Activated CD4-positive, CD25-positive, alpha-beta regulatory T cell treated with anti-CD3 and anti-CD28 coated beads, Interleukin-2, amount 50 U/mL, for 24 hours (primary cell): Measurements from ENCODE around the gene MRPL43.
A peak's percentile ranks its signal among the peaks of the same experiment; 100 is the strongest.
"Not testable (repeated sequence)": the region's sequence is repeated elsewhere in the genome, so short reads cannot be mapped to it uniquely, and the experiment has no call there.

Source experiments
- ATAC-seq, 2 donors: fragments of 150-1000 bp; cut with Tn5 transposase; one replicate each; pipeline ENCODE4 v1.10.0; 2021; ENCODE audit warnings: mild to moderate bottlenecking in 1 of 2, moderate library complexity in 1 of 2

MRPL43 gene

DNA sequence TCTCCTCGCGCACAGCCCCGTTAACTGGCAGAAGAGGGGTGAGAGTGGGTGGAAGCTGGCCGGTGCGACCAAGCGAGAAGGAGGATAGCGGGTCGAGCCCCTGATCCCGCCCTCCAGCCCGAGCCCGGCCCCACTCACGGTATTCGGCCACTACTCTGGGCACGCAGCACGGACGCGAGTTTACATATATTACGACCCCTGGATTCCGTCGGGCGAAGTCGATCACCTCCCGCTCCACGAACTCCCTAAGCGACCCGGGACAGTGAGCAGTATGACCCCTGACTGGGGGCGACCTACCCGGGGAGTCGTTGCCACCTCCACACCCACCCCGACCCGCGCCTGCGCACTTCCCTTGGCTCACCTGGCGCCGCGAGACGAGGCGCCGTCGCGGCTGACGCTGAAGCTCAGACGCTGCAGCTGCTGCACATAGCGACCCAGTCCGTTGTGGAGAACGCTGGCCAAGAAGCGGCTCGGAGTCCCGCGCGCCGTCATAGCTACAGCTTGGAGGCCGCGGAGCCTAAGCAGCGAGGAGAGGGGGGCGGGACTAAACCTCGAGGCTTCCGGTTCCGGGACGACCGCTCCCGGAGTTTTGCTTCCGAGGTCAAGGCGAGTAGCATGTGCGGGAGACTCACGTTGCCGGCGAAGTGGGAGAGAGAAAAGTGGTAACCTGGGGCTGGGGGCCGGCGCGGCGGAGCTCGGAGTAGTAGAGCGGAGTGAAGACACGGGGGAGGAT lies at the start of gene MRPL43, which contains the start of gene TWNK:
Gene MRPL43, minus strand, starts transcription at position 546 of the 733 bp plus-strand sequence. Its CDS starts 54 bp downstream, at position 492.
Gene TWNK, plus strand, starts transcription at position 592 of the 733 bp plus-strand sequence. CDS start 668 bp downstream, outside the sequence.
- peak; percentile 94 to 97 for ATAC-seq

DNA sequence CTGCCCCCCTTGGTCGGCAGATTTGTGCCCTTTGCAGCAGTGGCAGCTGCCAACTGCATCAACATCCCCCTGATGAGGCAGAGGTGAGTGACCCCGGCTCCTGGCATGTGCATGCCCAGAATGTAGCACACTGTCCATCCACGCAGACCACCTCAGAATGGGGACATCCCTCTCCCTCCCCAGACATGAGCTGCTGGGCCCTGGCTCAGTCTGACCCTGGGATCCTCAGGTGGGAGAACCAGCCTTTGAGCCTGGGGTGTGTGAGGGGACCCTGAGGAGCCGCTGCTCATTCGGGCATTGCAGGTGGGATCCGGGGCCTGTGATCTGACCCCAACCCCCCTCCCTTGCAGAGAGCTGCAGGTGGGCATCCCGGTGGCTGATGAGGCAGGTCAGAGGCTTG lies 49.4 kb upstream of the MRPL43 start:
- ATAC-seq: no peak

DNA sequence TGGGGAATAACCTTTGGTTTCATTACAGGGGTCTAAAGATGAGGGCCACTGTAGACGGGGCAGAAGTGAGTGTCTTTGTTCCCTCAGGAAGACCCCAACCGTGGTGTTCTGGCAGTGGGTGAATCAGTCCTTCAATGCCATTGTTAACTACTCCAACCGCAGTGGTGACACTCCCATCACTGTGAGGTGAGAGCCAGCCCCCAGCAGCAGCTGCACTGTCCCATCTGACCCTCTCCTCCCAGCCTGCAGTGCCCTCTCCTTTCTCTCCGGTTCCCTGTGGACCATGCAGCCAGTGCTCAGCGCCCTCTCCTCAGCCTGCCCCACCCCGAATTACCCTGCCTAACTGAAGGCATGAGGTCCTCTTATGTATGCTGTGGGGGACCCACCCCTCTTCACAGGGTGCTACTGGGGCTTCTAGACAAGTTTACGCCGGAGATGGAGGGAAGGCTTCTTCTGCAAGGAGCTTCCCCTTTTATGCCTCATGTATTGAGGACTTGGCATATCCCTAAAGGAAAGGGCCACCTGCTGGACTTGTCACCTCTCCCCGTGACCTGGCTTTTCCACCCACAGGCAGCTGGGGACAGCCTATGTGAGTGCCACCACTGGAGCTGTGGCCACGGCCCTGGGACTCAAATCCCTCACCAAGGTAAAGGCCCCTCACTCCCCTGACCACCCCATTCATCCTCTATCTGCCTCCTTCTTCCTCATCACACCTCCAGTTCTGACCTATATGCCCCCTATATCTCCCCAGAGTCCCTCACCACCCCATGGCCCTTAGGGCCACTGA lies 48.8 kb upstream of the MRPL43 start:
- no peak for ATAC-seq

DNA sequence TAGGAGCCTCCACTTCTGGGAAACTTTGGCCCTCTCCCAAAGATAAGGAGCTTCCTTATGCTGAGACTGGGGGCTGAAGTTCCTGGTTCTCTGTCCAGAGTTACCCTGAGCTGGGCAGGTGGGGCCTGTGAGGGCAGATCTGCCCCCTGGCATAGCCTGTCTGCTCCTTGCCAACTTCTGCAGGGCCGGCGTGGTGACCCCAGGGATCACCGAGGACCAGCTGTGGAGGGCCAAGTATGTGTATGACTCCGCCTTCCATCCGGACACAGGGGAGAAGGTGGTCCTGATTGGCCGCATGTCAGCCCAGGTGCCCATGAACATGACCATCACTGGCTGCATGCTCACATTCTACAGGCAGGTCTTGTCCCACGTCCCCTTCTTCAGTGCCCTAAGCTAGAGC lies 48.0 kb upstream of the MRPL43 start:
- no peak for ATAC-seq

DNA sequence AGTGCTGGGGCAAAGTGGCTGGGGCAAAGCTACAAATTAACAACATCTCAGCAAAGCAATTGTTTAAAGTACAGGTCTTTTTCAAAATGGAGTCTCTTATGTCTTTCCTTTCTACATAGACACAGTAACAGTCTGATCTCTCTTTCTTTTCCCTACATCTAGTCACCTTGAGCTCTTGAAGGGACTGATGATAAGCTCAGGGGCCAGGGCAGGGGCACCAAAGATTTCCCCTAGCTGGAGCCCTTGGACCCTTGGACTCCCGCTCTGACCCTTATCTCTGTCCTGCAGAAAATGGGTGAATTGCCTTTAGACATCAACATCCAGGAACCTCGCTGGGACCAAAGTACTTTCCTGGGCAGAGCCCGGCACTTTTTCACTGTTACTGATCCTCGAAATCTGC lies 47.1 kb upstream of the MRPL43 start:
- ATAC-seq: not testable (repeated sequence)

DNA sequence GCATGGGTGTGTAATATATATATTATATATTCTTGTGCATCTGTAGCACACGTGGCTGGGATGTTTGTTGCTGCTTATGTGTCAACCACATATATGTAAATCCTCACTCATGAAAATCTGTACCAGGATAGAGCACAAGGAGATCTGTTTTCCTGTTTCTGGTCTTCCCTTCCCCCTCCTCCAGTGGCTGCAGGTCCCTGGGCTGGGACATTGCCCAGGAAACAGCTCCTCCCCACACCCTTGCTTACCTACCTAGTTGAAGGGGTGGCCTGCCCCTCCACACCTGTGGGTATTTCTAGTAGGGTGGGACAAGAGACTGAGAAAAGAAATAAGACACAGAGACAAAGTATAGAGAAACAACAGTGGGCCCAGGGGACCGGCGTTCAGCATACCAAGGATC lies 46.0 kb upstream of the MRPL43 start:
- ATAC-seq: no peak

DNA sequence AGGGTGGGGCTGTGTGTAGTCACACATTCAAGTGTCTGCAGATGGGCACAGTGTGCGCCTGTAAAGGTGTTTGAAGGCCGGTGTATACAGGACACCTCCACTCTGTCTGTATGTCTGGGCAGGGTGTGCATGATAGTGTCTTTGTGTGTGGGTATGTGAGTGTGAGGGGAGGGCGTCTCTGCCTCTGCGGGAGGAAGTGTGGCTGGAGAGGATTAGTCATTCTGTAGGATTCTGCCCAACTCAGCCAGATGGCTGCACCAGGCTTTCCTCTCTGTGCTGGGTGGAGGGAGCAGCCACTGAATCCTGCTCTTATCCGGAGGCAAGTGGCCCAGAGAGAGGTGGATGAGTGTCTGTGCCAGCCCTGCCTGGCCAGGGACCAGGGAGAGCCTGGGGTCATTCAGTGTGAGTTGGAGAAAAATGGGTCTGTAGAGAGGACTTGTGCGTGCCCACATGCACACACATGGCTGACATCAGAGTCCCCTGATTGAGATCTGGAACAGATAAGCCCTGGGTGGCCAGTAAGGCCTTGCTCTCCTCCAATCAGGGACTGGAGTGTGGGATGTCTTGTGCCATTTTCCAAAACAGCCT lies 45.4 kb upstream of the MRPL43 start:
- ATAC-seq: peak; percentile 44 to 49

DNA sequence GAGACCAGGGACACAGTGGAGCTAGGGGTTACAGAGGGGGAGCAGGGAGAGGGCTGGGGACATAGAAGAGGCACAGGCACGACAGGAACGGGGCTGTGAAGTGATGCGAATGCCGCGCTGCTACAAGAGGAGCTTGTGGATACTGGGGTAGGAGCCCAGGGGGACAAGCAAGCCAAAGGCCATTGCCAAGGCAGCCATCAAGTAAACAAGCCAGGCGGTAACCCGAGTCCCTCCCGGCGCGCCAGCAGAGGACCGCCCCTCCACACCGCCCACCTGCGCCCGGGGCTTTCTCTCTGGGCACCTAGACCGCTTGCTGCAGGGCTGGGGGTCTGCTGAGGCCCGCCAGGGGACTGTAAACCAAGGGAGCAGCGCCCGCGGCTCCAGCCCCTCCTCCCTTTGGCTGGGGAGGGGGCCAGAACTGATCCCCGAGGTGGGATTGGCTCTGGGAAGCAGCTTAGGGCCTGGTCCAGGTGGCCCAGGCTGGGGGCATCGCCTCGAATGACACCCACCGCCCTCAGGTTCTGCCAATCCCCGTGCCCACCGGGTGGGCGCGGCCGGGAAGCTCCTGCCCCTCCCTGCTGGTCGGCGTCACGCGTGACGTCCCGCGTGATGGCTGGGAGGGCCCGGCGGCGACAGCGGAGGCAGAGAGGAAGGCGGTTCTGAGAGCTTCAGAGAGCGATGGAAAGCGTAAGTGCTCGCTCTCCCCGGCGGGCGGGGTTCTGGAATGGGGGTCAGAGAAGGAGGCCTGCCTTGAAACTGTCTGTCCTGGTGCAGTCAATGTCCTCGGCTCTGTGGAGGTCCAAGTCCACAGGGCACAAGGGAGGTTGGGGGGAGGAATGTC lies 44.7 kb upstream of the MRPL43 start:
- ATAC-seq: peak; percentile 44 to 52

DNA sequence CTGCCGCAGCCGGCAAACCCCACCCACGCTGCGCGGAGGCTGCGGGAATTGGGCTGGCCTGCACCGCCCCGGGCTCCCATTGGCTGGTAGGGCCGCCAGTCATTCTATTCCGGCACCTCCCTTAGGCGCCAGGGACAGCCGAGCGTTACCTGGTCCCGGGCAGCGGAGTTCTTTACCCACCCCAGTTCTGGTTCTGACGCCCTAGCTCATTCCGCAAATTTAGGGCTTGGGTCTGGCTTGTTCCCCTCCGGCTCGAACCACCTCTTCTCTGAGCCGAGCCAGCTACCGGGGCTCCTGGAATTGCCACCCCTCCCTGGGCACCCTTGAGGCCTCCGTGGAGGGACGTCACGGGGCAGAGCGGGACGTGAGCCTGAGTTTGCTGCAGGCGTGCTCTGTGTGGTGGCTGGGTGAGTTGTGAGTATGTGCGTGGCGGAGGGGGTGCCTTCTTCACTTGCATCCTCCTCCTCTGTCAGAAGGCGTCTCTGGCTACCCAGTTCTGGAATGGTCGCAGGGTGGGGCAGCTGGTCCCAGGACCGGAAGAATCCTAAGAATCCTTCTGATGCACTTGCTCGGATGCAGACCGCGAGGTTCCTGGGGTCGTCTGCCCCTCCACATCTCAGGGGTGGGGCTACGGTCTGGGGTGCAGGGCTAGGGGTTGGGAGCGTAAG lies 44.0 kb upstream of the MRPL43 start, which contains the start of the genes PDZD7 and SFXN3:
Gene PDZD7, minus strand, starts transcription at position 2 of the 668 bp plus-strand sequence. CDS start 910 bp downstream, outside the sequence.
Gene SFXN3, plus strand, starts transcription at position 107 of the 668 bp plus-strand sequence. CDS start 3,461 bp downstream, outside the sequence.
- peak; percentile 88 to 91 for ATAC-seq

DNA sequence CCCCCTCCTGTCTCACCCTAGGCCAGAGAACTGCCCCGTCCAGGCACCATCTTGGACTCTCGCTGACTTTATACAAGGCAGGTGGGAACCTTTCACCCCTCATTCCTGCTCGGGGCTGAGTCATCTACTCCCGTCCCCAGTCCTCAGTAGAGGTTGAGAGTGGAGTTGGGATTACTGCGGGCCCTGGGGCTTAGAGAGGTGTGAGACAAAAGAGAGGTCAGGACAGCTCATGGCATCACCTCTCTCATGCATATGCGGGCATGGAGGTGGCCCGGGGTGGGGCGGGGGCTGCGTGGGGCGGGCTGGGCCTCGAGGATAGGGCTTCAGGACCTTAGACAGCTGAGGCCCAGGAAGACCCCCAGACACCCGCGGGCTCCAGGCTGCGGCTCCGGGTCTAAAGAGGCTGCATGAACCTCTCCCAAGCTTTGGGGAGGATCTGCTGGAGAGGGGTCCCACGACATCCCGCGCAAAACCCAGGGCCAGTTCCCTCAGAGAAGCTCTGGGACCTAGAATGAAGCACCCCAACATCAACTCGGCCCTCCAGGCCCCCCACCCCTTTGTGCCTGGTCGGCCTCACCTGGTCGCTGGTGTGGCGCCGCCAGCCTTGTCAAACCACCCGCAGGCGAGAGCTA lies 43.3 kb upstream of the MRPL43 start:
- ATAC-seq: no peak

DNA sequence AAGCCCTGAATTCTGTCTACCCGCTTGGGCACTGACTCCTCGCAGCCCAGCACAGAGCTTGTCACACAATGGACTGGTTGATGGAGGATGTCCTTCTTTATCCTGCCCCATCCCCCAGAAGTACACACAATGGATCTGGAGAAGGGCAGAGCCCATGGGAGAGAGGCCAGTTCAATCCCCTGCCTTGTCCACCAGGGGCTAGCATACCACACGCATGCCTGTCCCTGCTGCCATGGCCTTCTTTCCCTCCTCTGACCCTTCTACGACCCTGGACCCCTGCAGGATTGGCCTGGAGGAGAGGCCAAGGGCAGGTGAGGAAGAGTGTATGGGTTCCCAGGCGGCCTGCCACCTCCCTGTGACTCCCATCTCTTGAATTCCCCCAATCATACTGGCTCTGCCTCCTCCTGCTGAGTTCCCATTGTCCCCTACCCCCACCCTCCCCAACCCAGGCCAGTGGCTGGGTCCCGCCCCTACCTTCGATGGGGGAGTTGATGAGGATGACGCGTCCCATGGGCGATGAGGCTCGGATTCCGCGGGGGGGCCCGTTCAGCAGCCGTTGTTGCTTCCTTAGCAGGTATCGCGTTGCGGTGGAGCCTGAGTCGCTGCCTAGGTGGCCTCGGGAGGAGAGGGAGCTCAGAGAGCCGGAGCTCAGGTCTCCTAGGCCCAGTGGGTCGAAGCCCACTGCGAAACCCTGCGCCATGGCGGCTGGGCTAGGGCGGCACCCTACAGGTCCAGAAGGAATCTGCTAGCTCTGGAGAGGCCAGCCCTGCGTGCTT lies 42.4 kb upstream of the MRPL43 start:
- no peak for ATAC-seq

DNA sequence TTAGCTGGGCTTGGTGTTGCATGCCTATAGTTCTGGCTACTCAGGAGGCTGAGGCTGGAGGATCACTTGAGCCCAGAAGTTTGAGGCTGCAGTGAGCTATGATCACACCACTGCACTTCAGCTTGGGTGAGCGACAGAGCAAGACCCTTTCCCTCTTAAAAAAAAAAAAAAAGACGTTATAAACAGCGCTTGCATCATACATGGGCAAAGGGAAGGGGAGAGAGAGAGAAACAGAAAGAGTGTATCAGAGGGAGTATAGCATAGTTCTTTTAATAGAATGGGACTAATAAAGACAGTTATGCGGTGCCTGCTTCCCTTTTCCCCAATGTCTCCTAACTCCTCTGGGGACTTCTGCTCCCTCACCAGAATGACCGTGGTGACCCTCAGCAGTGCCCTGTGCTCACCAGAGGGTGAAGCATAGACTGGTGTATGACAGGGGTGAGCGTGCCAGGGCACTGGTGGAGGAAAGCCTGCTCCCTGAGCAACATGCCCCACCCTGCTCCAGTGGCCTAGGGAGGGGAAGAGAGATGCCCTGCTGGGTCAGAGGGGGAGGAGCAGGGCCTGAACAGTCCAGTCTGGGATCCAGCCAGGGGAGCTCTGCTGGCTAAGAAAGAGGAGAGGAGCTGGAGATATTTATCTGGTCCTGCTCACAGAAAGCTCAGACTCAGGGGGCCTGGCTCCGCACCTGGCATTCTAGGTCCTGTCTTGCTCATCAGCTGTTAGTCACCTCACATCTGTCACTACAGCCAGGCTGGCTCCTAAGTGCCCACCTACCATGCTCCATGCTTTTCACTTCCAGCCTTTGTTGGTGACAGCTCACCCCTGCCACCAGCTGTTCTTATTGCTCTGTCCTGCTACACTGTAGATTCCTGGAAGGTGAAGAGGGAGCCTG lies 41.4 kb upstream of the MRPL43 start:
- no peak for ATAC-seq

DNA sequence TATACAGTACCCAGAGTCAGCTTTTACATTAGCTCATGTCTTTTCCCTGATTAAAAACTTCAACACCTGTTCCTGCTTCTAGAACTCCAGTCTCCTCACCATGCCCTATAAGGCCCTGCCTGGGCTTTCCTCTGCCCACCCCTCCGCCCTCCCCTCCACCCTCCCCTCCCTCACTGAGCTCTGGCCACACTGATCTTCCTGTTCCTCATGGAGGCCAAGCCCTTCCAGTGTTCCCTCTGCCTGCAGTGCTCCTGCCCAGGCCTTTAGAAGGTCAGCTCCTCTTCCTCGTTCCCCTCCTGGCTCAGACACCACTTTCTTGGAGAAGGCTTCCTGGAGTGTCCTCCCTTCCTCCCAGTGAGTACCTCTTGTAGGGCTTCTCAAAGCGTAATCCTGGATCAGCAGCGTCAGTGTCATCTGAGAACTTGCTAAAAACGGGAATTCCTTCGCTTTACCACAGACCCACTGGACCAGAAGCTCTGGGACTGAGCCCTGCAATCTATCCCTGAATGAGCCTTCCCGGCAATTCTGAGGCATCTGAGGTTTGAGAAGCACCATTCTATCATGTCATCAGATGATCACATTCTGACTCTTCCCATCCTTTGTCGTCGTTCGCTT lies 39.9 kb upstream of the MRPL43 start:
- ATAC-seq: no peak

DNA sequence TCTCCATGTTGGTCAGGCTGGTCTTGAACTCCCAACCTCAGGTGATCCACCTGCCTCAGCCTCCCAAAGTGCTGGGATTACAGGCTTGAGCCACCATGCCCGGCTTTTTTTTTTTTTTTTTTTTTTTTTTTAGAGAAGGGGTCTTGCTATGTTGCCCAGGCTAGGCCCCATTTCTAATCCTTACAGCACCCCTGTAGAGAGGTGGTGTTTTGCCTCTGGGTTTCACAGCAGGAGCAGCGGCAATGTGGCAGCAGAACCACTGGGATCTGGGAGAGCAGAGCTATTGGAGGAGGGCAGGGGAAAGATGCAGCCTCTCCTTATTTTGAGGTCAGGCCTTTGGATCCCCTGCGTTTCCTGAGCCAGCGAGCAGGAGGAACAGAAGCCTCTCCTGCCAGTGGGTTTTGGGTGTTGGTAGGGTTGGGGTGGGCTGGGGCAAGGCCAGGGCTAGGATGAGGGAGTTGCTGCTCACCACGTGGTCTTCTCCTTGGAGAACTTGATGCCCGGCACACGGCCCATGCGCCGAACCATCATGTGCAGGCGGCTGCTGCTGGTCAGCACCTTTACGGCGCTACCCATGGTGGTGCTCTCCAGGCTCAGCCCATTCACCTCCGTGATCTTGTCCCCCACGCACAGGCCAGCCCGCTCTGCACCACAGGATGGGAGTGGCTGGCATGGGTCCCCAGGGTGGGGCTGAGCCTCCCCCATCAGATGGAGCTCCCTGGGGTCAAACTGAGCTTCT lies 35.8 kb upstream of the MRPL43 start:
- ATAC-seq: no peak

DNA sequence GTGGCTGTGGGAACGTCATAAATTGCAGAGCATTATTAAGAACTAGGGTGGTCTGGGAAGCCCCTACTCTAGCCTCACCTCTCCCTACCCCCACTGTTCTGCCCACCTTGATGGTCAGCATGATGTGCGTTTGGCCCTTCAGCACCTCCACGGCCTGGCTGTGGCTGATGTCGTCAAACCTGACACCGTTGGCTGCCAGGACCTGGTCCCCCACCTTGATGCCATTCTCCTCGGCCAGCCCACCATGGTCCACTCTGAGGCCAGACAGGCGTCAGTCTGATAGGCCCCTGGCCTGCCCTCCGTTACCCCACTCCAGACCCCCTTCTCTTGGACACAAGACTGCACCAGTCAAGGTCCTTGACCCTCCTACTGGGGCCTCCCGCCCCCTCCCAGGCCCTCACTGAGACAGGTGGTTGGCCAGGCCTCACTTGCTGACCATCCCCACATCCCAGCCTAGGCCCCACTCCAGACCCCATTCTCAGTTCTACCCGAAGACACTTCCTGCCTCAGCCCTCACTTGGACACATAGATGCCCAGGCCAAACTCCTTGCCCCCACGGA lies 34.5 kb upstream of the MRPL43 start:
- ATAC-seq: no peak

DNA sequence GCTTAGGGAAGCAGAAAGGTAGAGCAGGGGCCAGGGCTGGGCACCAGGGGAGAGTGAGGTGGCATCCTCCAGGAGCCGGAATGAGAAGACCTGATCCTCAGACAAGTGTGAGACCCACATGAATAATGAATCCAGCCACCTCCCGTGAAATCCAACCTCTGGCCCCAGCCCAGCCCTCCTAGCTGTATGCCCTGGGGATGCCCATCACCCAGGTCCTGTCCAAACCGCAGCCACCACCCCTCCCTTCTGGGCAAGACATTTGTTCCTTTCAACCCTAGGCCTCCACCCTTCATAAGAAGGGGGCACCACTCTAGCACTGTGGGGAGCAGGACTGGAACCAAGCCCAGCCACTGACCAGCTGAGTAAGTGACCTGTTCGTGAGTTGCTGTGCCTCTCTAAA lies 33.9 kb upstream of the MRPL43 start:
- no peak for ATAC-seq

DNA sequence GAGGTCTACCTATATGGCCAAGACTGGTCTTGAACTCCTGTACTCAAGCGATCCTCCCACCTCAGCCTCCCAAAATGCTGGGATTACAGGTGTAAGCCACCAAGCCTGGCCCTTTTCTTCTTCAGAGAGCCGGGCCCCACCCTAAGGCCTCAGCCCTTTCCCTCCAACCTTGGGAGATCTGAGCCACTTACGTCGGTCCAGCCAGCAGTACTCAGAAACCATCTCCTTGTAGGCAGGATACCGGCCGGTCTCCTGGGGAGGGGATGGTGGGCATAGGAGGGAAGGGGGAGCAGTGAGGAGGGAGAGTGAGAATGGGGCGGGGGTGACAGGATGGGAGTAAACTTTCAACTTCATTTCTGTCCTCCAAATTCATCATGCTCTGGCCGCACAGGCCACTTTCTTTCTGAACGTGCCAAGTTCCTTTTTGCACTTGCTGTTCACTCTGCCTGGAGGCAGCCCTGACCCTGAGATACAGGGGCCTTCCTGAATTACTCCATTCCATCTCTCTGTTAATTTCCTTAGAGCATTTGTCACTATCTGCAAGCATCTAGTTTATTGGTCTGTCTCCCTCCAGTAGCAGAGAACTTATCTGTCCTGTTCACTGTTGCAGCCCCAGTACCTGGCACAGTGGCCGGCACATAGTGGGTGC lies 33.3 kb upstream of the MRPL43 start:
- no peak for ATAC-seq

DNA sequence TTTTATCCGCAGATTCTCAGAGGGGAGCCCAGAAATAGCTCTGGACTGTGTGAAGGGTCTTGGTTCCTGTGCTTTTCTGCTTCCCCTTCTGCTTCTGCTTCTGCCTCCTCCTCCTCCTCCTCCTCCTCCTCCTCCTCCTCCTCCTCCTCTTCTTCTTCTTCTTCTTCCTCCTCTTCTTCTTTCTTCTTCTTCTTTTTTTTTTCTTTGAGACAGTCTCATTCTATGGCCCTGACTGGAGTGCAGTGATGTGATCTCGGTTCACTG lies 32.1 kb upstream of the MRPL43 start:
- no peak for ATAC-seq
